Hematopoietic multipotent progenitor cell treated with erythropoietin and hydrocortisone succinate and interleukin-3 and kit ligand, for 8 days (in vitro differentiated cells): ENCODE data around the gene SLFN12.
"Not testable (repeated sequence)": the region's sequence is repeated elsewhere in the genome, so short reads cannot be mapped to it uniquely, and the experiment has no call there.

ENCODE experiments used
- DNase-seq: peaks from one replicate; pipeline ENCODE4 v3.0.0-alpha.2; 2015

Gene SLFN12

GRCh38 chr17:35407531-35407930 is 24.8 kb downstream of the SLFN12 start:
- DNase-seq, result no peak

- DNase-seq, result no peak
These were observed 25.7 kb downstream of the SLFN12 start for GRCh38 chr17:35406568-35406967.

- no peak for DNase-seq
These were observed 27.9 kb downstream of the SLFN12 start for GRCh38 chr17:35404360-35404759.

GRCh38 chr17:35393783-35394182 is 38.5 kb downstream of the SLFN12 start:
- DNase-seq, result not testable (repeated sequence)

GRCh38 chr17:35390663-35391062 is 41.6 kb downstream of the SLFN12 start:
- DNase-seq, result no peak

GRCh38 chr17:35390156-35390555 is 42.1 kb downstream of the SLFN12 start:
- no peak for DNase-seq

- no peak for DNase-seq
These were observed 44.8 kb downstream of the SLFN12 start for GRCh38 chr17:35387496-35387895.

- no peak for DNase-seq
These were observed 54.6 kb downstream of the SLFN12 start for GRCh38 chr17:35377706-35378105.

- DNase-seq, result no peak
These were observed 55.2 kb downstream of the SLFN12 start for GRCh38 chr17:35377068-35377467.

- DNase-seq, result no peak
These were observed 56.1 kb downstream of the SLFN12 start for GRCh38 chr17:35376245-35376644.

- no peak for DNase-seq
These were observed 57.4 kb downstream of the SLFN12 start for GRCh38 chr17:35374766-35375344.

- DNase-seq, result peak; percentile 45
These were observed 58.1 kb downstream of the SLFN12 start for GRCh38 chr17:35373984-35374765.

- peak; percentile 93 for DNase-seq
These were observed 58.7 kb downstream of the SLFN12 start, which contains the start of gene SLFN11 for GRCh38 chr17:35373534-35373983. SLFN11 (minus strand) TSS chr17:35373621; CDS start chr17:35363807, 9,814 bp downstream.

GRCh38 chr17:35372846-35373533 is 59.3 kb downstream of the SLFN12 start:
- DNase-seq, result peak; percentile 51

GRCh38 chr17:35371934-35372333 is 60.4 kb downstream of the SLFN12 start:
- DNase-seq, result no peak

- DNase-seq, result peak; percentile 68
These were observed 64.0 kb downstream of the SLFN12 start for GRCh38 chr17:35368081-35368830.

GRCh38 chr17:35361027-35361426 is 71.3 kb downstream of the SLFN12 start:
- no peak for DNase-seq
